Non-pigmented ciliary epithelial cell (primary cell): ENCODE results near the gene CYP4A11.
"Not testable (repeated sequence)": the region's sequence is repeated elsewhere in the genome, so short reads cannot be mapped to it uniquely, and the experiment has no call there.

Experiments used
- DNase-seq: peaks from one replicate; pipeline ENCODE4 v3.0.0-alpha.2; 2010; ENCODE audit warnings: low read depth

Gene CYP4A11, protein sequence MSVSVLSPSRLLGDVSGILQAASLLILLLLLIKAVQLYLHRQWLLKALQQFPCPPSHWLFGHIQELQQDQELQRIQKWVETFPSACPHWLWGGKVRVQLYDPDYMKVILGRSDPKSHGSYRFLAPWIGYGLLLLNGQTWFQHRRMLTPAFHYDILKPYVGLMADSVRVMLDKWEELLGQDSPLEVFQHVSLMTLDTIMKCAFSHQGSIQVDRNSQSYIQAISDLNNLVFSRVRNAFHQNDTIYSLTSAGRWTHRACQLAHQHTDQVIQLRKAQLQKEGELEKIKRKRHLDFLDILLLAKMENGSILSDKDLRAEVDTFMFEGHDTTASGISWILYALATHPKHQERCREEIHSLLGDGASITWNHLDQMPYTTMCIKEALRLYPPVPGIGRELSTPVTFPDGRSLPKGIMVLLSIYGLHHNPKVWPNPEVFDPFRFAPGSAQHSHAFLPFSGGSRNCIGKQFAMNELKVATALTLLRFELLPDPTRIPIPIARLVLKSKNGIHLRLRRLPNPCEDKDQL

GRCh38 chr1:46941135-46941694, at the start of gene CYP4A11:
TSS of gene CYP4A11 (minus strand) at chr1:46941476. CDS start at chr1:46941433, 43 bp downstream.
- DNase-seq = no peak

GRCh38 chr1:46990541-46990940, 49.3 kb upstream of the CYP4A11 start:
- not testable (repeated sequence) for DNase-seq

- DNase-seq = no peak
Measured at GRCh38 chr1:46983830-46984586, 42.7 kb upstream of the CYP4A11 start.

- no peak for DNase-seq
Measured at GRCh38 chr1:46983166-46983829, 42.0 kb upstream of the CYP4A11 start.

GRCh38 chr1:46969014-46969619, 27.8 kb upstream of the CYP4A11 start:
- no peak for DNase-seq

DNA sequence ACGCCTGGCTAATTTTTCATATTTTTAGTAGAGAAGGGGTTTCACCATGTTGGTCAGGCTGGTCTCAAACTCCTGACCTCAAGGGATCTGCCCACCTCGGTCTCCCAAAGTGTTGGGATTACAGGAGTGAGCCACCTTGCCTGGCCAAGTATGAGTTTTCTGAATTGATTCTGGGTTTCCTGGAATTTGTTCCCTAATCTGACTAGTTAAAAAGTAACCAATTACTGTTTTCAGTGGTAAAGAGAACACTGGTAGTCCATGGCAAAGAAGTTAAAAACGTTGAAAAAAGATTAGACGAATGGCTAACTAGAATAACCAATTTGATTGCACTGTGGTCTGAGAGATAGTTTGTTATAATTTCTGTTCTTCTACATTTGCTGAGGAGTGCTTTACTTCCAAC, 21.0 kb upstream of the CYP4A11 start:
- not testable (repeated sequence) for DNase-seq

- DNase-seq = no peak
Measured at GRCh38 chr1:46961066-46961758, 19.9 kb upstream of the CYP4A11 start.

GRCh38 chr1:46960250-46960649, 19.0 kb upstream of the CYP4A11 start:
- DNase-seq = no peak

DNA sequence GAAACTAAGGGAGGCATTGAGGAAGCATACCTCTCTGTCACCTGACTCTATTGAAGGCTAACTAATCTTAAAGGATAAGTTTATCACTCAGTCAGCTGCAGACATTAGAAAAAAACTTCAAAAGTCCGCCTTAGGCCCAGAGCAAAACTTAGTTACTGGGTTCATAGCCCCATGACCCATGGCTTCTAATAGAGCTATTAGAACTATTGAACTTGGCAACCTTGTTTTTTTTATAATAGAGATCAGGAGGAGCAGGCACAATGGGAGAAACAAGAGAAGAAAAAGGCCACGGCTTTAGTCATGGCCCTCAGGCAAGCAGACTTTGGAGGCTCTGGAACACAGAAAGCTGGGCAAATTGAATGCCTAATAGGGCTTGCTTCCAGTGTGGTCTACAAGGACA, 13.8 kb upstream of the CYP4A11 start:
- not testable (repeated sequence) for DNase-seq

GRCh38 chr1:46953847-46954246, 12.6 kb upstream of the CYP4A11 start:
- DNase-seq = not testable (repeated sequence)

- not testable (repeated sequence) for DNase-seq
Measured at GRCh38 chr1:46949417-46949666, 8.1 kb upstream of the CYP4A11 start.

DNA sequence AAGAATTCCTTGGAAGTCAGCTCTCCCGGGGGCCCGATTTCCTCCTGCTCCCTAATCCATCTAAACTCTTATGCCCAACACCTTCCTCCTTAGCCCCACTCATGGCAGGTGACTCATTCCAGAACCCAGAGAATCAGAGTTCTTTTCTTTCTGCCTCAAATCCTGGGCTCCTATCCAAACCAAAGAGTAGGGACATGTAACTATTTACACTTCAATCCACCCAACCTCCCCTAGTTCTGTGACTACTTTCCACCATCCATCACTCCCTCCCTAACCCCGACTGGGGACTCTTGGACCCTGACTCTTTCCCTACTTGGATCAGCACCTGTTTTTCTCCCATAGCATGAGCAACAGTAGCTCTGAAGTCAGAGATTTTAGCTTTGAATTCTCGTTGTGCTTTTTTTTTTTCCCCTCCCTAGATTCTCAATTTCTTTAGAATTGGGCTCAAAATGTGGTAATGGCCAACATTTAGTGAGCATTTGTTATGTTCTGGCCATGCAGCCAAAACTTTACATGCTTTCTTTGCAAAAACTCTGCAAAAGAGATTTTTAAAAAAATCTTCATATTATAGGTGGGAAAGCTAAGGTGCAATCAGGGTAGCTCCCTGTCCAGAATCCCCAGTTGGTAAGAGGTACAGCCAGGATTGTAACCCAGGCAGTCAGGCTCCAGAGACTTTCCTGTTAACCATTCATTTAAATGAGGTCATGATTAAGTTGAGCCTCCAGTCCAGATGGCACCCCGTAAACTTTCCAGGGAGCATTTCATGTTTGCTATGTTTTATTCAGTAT, 7.5 kb upstream of the CYP4A11 start:
- DNase-seq = no peak

GRCh38 chr1:46947706-46948105, 6.4 kb upstream of the CYP4A11 start:
- DNase-seq = not testable (repeated sequence)

- no peak for DNase-seq
Measured at GRCh38 chr1:46942086-46942485, 810 bp upstream of the CYP4A11 start.

- no peak for DNase-seq
Measured at GRCh38 chr1:46940307-46940706, 969 bp downstream of the CYP4A11 start.

- DNase-seq = no peak
Measured at GRCh38 chr1:46937270-46937669, 4.0 kb downstream of the CYP4A11 start.

GRCh38 chr1:46936788-46937187, 4.5 kb downstream of the CYP4A11 start:
- no peak for DNase-seq

- DNase-seq = not testable (repeated sequence)
Measured at GRCh38 chr1:46934852-46935251, 6.4 kb downstream of the CYP4A11 start.

- DNase-seq = not testable (repeated sequence)
Measured at GRCh38 chr1:46932020-46932419, 9.3 kb downstream of the CYP4A11 start.

GRCh38 chr1:46931151-46931550, 10.1 kb downstream of the CYP4A11 start:
- DNase-seq = no peak
